Neural progenitor cell (in vitro differentiated cells): ENCODE data around the gene INPP5F. TPM values are rescaled to one million over a fixed set of nuclear protein-coding genes. Genes with fewer than 3 reads are reported as not detected.
A peak's percentile ranks its signal among the peaks of the same experiment; 100 is the strongest.
"Not testable (repeated sequence)": the region's sequence is repeated elsewhere in the genome, so short reads cannot be mapped to it uniquely, and the experiment has no call there.

Experiments used
- DNase-seq: peaks from one replicate; pipeline ENCODE4 v3.0.0-alpha.2; 2016; ENCODE audit warnings: low spot score
- H2AFZ ChIP-seq: fragments of 200-600 bp; sonication (generic); replicated peaks from 2 replicates; pipeline ENCODE4 v1.6.1; 2016; ENCODE audit warnings: antibody characterized with exemption
- H3F3A ChIP-seq: fragments of 200-600 bp; sonication (generic); 2 replicates; pipeline ENCODE4 v1.6.1; 2016; ENCODE audit warnings: antibody characterized with exemption, low read depth
- H3K27ac ChIP-seq: fragments of 200-600 bp; sonication (generic); 2 replicates; pipeline ENCODE4 v1.5.1; 2016; ENCODE audit warnings: mild to moderate bottlenecking
- H3K27me3 ChIP-seq: fragments of 200-600 bp; sonication (generic); 2 replicates; pipeline ENCODE4 v1.6.1; 2016; ENCODE audit warnings: mild to moderate bottlenecking, moderate library complexity
- H3K36me3 ChIP-seq: fragments of 200-600 bp; sonication (generic); 2 replicates; pipeline ENCODE4 v1.5.1; 2016
- H3K4me1 ChIP-seq: fragments of 200-600 bp; sonication (generic); 2 replicates; pipeline ENCODE4 v1.6.1; 2016; ENCODE audit warnings: mixed run types
- H3K4me2 ChIP-seq: fragments of 200-600 bp; sonication (generic); 2 replicates; pipeline ENCODE4 v1.6.1; 2016
- H3K4me3 ChIP-seq: fragments of 200-600 bp; sonication (generic); 2 replicates; pipeline ENCODE4 v1.5.1; 2016
- H3K79me2 ChIP-seq: fragments of 200-600 bp; sonication (generic); 2 replicates; pipeline ENCODE4 v1.6.1; 2016; ENCODE audit warnings: low read depth
- H3K9ac ChIP-seq: fragments of 200-600 bp; sonication (generic); 2 replicates; pipeline ENCODE4 v1.6.1; 2016
- H3K9me3 ChIP-seq: fragments of 200-600 bp; sonication (generic); 2 replicates; pipeline ENCODE4 v1.5.1; 2016; ENCODE audit warnings: low read depth
- H4K20me1 ChIP-seq: fragments of 200-600 bp; sonication (generic); 2 replicates; pipeline ENCODE4 v1.6.1; 2016; ENCODE audit warnings: low read depth
- H3K27ac Mint-ChIP-seq: 3 replicates; pipeline ENCODE4 v1.8.0; 2021; ENCODE audit warnings: mixed read lengths
- H3K27me3 Mint-ChIP-seq: 2 replicates; pipeline ENCODE4 v1.8.0; 2022; ENCODE audit warnings: low read depth, mild to moderate bottlenecking, inconsistent platforms, moderate library complexity, mixed read lengths; ENCODE audit not compliant: insufficient read depth
- H3K36me3 Mint-ChIP-seq: 3 replicates; pipeline ENCODE4 v1.8.0; 2021; ENCODE audit warnings: mixed read lengths
- H3K4me1 Mint-ChIP-seq: 3 replicates; pipeline ENCODE4 v1.8.0; 2021; ENCODE audit warnings: mixed read lengths
- H3K4me3 Mint-ChIP-seq: 3 replicates; pipeline ENCODE4 v1.8.0; 2021; ENCODE audit warnings: mild to moderate bottlenecking, moderate library complexity, mixed read lengths
- H3K9me3 Mint-ChIP-seq: 3 replicates; pipeline ENCODE4 v1.8.0; 2020; ENCODE audit warnings: mixed read lengths
- CTCF ChIP-seq: fragments of 200-600 bp; sonication (generic); IDR thresholded peaks from 2 replicates; pipeline ENCODE4 v1.5.1; 2017; ENCODE audit warnings: antibody characterized with exemption, mild to moderate bottlenecking
- EZH2 ChIP-seq: fragments of 200-600 bp; sonication (generic); IDR thresholded peaks from 2 replicates; pipeline ENCODE4 v1.6.1; 2017; ENCODE audit warnings: antibody characterized with exemption, mild to moderate bottlenecking, moderate library complexity
- EZH2phosphoT487 ChIP-seq: fragments of 200-600 bp; sonication (generic); IDR thresholded peaks from 2 replicates; pipeline ENCODE4 v1.6.1; 2017; ENCODE audit warnings: antibody characterized with exemption
- total RNA-seq: library from RNA; depleted of rRNA; stranded (reverse); fragments of >200 nt; gene quantifications from 2 replicates; pipeline ENCODE4 v1.2.3, GENCODE V29; 2015; ENCODE audit warnings: low replicate concordance

The INPP5F gene
- total RNA-seq, 1 donor from 2014 or later = 167 TPM

DNA sequence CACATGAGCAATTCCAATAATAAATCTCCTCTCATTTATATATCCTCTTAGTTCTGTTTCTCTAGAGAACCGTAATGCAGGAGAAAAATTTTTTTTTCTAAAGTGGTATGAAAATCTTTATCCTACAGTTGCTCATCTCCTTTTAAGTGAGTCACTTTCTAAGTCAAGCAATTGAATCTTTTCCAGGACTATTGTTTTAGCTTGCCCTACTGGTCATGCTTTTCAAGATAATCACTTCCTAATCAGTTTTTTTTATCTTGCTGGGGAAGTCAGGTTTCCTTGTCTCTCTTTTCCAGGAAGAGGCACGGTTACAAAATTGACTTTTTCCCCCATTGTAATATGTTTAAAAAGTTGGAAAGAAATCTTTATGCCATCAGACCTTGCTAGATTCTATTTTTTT is 44.0 kb downstream of the INPP5F start:
- no peak for DNase-seq
- Mint-ChIP-seq H3K27ac (no peak overlapping the region), H3K4me3 (no peak overlapping the region), H3K27me3 (no peaks in the 10 kb centered on the region), H3K9me3 (no peaks in the 10 kb centered on the region), H3K4me1 (no peaks in the 10 kb centered on the region), H3K36me3 (peaks cover 3% of the 10 kb centered on the region)
- H3K27me3 ChIP-seq = no peaks in the 10 kb centered on the region
- H2AFZ ChIP-seq = no peak overlapping the region
- H3K4me1 ChIP-seq = peaks cover 3% of the 10 kb centered on the region
- TF ChIP-seq CTCF = no peak
- TF ChIP-seq EZH2 = no peak
- TF ChIP-seq EZH2phosphoT487 = no peak
- H3K27ac ChIP-seq = peak overlapping the region; percentile 8
- H3K79me2 ChIP-seq = peaks cover 3% of the 10 kb centered on the region
- H3K9ac ChIP-seq = no peak overlapping the region
- H3K4me3 ChIP-seq = no peak overlapping the region
- no peaks in the 10 kb centered on the region for H3F3A ChIP-seq
- no peaks in the 10 kb centered on the region for H3K36me3 ChIP-seq
- no peaks in the 10 kb centered on the region for H3K9me3 ChIP-seq
- no peaks in the 10 kb centered on the region for H4K20me1 ChIP-seq
- no peak overlapping the region for H3K4me2 ChIP-seq

DNA sequence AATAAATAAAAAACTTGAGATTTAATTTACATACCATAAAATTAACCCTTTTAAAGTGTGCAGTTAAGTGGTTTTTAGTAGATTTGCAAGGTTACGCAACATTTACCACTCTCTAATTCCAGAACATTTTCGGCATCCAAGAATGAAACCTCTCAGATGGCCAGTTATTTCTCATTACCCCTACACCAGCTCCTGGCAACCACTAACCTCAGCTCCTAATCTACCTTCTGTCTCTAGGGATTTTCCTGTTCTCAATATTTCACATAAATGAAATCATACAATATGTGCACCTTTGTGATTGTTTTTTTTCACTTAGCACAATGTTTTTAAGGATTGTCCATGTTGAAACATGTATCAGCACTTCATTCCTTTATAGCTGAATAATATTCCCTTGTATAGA is 45.1 kb downstream of the INPP5F start:
- H3K4me3 Mint-ChIP-seq = no peak overlapping the region

DNA sequence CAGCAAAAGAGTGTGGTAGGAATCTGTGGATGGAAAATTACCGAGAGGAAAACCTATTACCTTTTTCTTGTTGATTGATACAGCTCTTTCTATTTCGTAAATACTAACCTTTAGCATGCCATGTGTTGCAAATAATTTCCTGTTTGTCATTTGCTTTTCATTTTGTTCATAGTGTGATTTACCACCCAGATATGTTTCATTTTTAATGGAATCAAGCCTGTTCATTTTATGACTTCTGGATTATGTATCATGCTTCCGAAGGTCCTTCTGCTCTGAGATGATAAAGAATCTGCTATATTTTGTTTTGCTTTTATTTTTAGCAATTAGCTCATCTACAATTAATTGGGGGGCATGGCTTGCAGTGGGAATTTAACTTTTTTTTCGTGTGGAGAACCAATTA is 46.5 kb downstream of the INPP5F start:
- H3K9me3 ChIP-seq = no peaks in the 10 kb centered on the region
- H3K27me3 ChIP-seq = no peaks in the 10 kb centered on the region
- H3F3A ChIP-seq = no peaks in the 10 kb centered on the region
- Mint-ChIP-seq H3K9me3 (no peaks in the 10 kb centered on the region), H3K27me3 (no peaks in the 10 kb centered on the region), H3K4me1 (no peaks in the 10 kb centered on the region), H3K4me3 (no peak overlapping the region), H3K36me3 (peaks cover 3% of the 10 kb centered on the region), H3K27ac (no peak overlapping the region)
- no peak overlapping the region for H3K27ac ChIP-seq
- H3K79me2 ChIP-seq = peaks cover 3% of the 10 kb centered on the region
- H3K9ac ChIP-seq = no peak overlapping the region
- no peaks in the 10 kb centered on the region for H3K36me3 ChIP-seq
- H3K4me3 ChIP-seq = no peak overlapping the region
- H4K20me1 ChIP-seq = no peaks in the 10 kb centered on the region
- H3K4me1 ChIP-seq = peaks cover 3% of the 10 kb centered on the region
- DNase-seq = no peak
- no peak overlapping the region for H3K4me2 ChIP-seq
- no peak overlapping the region for H2AFZ ChIP-seq
- no peak for TF ChIP-seq EZH2phosphoT487
- TF ChIP-seq EZH2 = no peak
- no peak for TF ChIP-seq CTCF

More for the DNA sequence above, 45.1 kb downstream of the INPP5F start:
- Histone ChIP-seq H3K27me3 (no peaks in the 10 kb centered on the region), H3K4me2 (no peak overlapping the region), H3K79me2 (peaks cover 3% of the 10 kb centered on the region), H3K4me3 (no peak overlapping the region), H3K9ac (no peak overlapping the region), H3K27ac (no peak overlapping the region), H3K4me1 (peaks cover 3% of the 10 kb centered on the region), H3K9me3 (no peaks in the 10 kb centered on the region), H3K36me3 (no peaks in the 10 kb centered on the region), H3F3A (no peaks in the 10 kb centered on the region), H4K20me1 (no peaks in the 10 kb centered on the region), H2AFZ (no peak overlapping the region)
- no peak overlapping the region for H3K27ac Mint-ChIP-seq
- H3K36me3 Mint-ChIP-seq = peaks cover 3% of the 10 kb centered on the region
- no peak for DNase-seq
- no peaks in the 10 kb centered on the region for H3K4me1 Mint-ChIP-seq
- no peaks in the 10 kb centered on the region for H3K9me3 Mint-ChIP-seq
- no peaks in the 10 kb centered on the region for H3K27me3 Mint-ChIP-seq
- TF ChIP-seq CTCF = no peak

GRCh38 chr10:119773041-119773440 is 47.2 kb downstream of the INPP5F start:
- H3F3A ChIP-seq, H3K4me3 ChIP-seq, H3K36me3 Mint-ChIP-seq, H3K36me3 ChIP-seq, H3K27ac ChIP-seq, H3K27ac Mint-ChIP-seq, DNase-seq, H3K9me3 Mint-ChIP-seq, H3K9me3 ChIP-seq, H3K9ac ChIP-seq, H3K4me2 ChIP-seq, H3K27me3 Mint-ChIP-seq, H3K4me1 Mint-ChIP-seq, H4K20me1 ChIP-seq, H3K79me2 ChIP-seq, H2AFZ ChIP-seq, H3K4me1 ChIP-seq, H3K27me3 ChIP-seq, H3K4me3 Mint-ChIP-seq: not testable (repeated sequence)
